Cerebellar cortex (tissue), 1 donor: ENCODE measurements around the gene PLAAT1.

Source experiments
- DNase-seq: peaks from one replicate; pipeline ENCODE4 v3.0.0-alpha.2; 2015; ENCODE audit warnings: low spot score

PLAAT1 gene

GRCh38 chr3:193253986-193254660 lies 13.1 kb downstream of the PLAAT1 start:
- no peak for DNase-seq

DNA sequence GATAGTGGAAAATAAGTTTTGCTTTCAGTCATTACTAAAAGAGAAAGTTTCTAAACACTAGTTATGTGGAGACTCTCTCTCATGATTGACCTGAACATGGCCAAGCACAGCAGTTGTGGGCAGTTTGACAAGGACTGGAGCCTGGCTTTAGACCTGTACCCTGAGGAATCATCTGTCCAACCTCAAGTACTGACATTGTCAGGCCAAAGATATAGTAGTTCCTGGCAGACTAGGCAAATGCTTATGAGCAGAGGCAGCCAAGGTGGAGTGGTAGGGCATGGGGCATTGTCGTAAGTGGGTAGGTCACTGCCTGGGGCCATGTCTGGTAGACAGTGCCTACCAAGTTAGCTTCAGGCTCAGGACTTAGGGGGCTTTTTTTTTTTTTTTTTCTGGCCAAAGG lies 20.9 kb downstream of the PLAAT1 start:
- DNase-seq, result no peak

- no peak for DNase-seq
Observed at GRCh38 chr3:193262707-193263106, 21.7 kb downstream of the PLAAT1 start.

- DNase-seq, result no peak
Observed at GRCh38 chr3:193269343-193270028, 28.5 kb downstream of the PLAAT1 start.

GRCh38 chr3:193270451-193270850 lies 29.4 kb downstream of the PLAAT1 start:
- no peak for DNase-seq

- no peak for DNase-seq
Observed at GRCh38 chr3:193271101-193271840, 30.2 kb downstream of the PLAAT1 start.

DNA sequence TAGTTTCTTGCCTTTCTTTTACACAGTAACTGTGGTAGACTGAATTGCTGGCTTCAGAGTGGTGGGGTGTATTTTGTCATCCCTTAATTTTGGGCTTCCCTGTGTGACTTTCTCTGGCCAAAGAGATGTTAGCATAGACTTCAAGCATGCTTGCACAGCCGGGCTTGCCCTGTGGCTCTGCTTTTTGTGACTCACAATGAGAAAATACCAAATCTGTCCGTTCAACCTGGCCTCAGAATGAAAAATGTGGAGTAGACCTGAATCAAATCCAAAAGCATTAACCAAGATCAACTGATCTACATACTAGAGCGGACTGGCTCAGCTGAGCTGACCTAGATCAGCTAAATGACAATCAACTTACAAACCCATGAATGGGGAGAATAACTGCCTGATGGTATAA lies 51.4 kb downstream of the PLAAT1 start:
- no peak for DNase-seq

DNA sequence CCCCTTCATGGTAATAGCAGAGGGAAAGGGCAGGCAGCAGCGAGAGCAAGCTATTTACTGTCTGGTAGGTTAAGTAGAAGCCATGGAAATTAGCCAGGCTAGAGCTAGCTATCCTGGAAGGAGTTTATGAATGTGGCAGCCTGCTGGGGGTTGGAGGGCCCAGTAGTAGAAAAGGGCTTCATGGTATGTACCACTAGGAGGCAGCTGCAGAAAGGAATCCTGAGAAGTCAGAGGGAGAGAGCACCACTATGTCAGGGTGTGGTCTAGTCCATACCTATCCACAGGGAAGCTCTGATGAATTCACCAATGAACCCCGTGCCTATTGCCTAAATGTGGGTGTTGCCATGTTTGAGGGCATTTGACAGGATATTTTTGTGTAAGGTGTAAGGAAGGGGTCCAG lies 55.0 kb downstream of the PLAAT1 start:
- DNase-seq, result no peak

GRCh38 chr3:193297421-193297820 lies 56.4 kb downstream of the PLAAT1 start:
- DNase-seq, result no peak

DNA sequence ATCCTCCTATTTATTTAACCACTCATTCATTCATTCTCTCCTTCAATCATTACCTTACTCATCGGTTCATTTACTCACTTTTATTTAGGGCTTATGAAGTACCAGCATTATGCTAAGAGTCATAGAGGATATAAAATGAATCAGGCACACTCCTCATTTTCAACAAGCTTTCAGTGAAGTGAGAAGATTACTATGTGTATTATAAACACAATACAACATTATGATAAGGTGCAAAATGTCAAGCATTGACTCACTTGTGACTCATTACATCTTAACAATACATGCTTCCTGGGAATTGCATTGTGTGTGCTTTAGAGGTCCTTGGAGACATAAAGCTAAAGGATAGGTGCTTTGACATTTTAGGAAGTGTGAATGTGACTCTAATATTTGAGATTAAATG lies 60.4 kb downstream of the PLAAT1 start:
- DNase-seq, result no peak

- DNase-seq, result no peak
Observed at GRCh38 chr3:193305356-193305755, 64.3 kb downstream of the PLAAT1 start.

- DNase-seq, result no peak
Observed at GRCh38 chr3:193310914-193311723, 70.1 kb downstream of the PLAAT1 start.

DNA sequence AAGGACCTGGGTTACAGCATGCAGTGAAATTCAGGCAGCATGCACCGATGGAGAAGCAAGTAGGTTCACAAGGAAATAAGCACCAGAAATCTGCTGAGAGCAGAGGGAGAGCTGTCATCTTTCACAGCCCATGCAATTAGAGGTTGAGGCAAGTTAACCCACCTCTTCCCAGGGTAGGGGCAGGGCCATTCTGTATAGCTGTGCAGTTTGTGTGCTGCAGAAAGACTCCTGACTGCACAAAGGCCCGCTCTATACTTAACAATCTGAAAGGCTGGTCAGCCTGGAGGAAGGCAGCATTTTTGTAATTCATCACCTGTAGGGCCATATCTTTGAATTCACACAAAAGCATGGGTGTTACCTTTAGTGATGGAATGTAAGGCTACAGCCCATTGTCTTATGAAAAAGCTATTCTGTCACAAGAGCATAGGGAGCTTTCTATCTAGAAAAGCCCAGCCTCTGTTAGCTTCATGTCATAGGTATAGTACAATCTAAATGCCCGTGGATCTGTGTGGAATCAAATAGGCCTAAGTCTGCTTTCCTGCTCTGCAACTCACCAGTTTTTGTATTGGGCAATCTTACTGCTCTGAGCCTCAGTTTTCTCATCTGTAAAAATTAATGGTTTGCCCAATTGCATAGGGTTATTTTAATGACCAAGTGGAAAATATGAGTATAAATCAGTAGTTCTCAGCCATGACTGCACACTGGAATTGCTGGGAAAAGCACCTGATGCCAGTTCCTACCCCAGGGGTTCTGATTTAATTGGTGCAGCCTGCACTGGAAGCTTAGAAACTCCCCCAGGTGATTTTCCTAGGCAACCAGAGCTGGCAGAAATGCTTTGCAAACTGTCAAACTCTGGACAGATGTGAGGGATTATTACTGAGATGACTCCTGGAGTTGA lies 72.3 kb downstream of the PLAAT1 start:
- no peak for DNase-seq

DNA sequence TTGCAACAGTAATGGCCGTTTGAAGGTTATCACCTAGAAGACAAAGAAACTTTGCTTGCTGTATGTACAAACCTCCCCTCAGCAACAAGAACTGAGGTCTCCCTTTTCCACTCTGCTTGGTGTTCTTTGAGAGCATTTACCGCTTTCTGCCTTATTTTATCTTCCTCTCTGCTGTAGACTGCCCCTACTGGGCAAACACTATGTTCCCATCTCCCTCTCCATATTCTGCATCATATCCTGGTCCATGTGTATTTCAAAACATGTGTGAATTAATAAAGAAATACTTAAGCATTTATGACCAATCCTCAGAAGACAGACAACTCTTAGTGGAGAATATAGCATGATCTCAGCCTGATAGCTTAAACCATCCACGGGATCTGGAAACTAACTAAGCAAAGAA lies 73.1 kb downstream of the PLAAT1 start:
- no peak for DNase-seq

GRCh38 chr3:193317682-193318300 lies 76.8 kb downstream of the PLAAT1 start:
- DNase-seq, result no peak
